Loucy (cell line): ENCODE results near the gene ASPHD2.

Source experiments
- CTCF ChIP-seq: fragments of 200-600 bp; sonication (generic); conservative IDR thresholded peaks from 2 replicates; pipeline ENCODE4 v1.5.1; 2014; ENCODE audit warnings: mild to moderate bottlenecking, antibody characterized with exemption, low read length
- EZH2phosphoT487 ChIP-seq: fragments of 200-600 bp; IDR thresholded peaks from 2 replicates; pipeline ENCODE4 v1.6.1; 2018; ENCODE audit warnings: antibody characterized with exemption, mild to moderate bottlenecking, moderate library complexity, borderline replicate concordance

- TF ChIP-seq CTCF (no peak), EZH2phosphoT487 (no peak)
Observed at GRCh38 chr22:26418620-26419019, 10.4 kb upstream of the ASPHD2 start.
